ENCODE data around the gene HPCAL1.

DNA sequence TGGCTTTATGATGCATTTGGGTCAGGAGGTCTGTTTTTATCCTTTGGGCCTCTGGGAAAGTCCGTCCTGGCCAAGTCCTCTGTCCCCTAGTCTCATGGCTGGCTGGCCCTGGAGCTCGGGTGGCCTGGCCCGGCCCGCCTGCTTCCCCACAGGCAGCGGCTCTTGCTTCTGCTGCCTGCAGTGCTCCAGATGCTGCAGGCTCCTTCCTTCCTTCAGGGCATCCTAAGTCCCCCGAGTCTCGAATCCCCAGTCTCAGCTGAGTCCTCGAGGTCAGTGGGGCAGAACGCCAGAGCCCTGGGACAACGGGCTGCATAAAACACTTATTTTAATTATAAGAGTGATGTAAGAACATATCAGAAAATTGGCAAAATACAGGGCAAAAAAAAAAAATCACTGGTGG, 71.2 kb downstream of the HPCAL1 start:
- no peak for TF ChIP-seq POLR2A (IDR thresholded peaks at IDR 0.05)
- TF ChIP-seq, protein P1, sequence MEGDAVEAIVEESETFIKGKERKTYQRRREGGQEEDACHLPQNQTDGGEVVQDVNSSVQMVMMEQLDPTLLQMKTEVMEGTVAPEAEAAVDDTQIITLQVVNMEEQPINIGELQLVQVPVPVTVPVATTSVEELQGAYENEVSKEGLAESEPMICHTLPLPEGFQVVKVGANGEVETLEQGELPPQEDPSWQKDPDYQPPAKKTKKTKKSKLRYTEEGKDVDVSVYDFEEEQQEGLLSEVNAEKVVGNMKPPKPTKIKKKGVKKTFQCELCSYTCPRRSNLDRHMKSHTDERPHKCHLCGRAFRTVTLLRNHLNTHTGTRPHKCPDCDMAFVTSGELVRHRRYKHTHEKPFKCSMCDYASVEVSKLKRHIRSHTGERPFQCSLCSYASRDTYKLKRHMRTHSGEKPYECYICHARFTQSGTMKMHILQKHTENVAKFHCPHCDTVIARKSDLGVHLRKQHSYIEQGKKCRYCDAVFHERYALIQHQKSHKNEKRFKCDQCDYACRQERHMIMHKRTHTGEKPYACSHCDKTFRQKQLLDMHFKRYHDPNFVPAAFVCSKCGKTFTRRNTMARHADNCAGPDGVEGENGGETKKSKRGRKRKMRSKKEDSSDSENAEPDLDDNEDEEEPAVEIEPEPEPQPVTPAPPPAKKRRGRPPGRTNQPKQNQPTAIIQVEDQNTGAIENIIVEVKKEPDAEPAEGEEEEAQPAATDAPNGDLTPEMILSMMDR (IDR thresholded peaks at IDR 0.05), result no peak

Measured in lower leg skin (tissue), 3 donors.